GM21737 (cell line): ENCODE data around the gene TFEB.

Experiments
- ATAC-seq: cut with Tn5 transposase; IDR thresholded peaks from one replicate; pipeline ENCODE4 v1.9.1; 2021; ENCODE audit warnings: mild to moderate bottlenecking, moderate library complexity; ENCODE audit not compliant: unreplicated experiment

TFEB gene

GRCh38 chr6:41735427-41736185, at the start of gene TFEB:
Gene TFEB, minus strand, starts transcription at chr6:41735608. Its CDS starts 44,395 bp downstream, at chr6:41691213.
- peak; percentile 43 for ATAC-seq

- no peak for ATAC-seq
These were observed 49.3 kb upstream of the TFEB start for GRCh38 chr6:41784581-41785171.

GRCh38 chr6:41783106-41783780, 47.8 kb upstream of the TFEB start:
- ATAC-seq: no peak

GRCh38 chr6:41781366-41781730, 45.9 kb upstream of the TFEB start:
- ATAC-seq: no peak

- ATAC-seq: no peak
These were observed 45.4 kb upstream of the TFEB start, which contains the start of gene PRICKLE4 for GRCh38 chr6:41780551-41781365. Gene PRICKLE4, plus strand, starts transcription at chr6:41780782. Its CDS starts 2,692 bp downstream, at chr6:41783474.

GRCh38 chr6:41779788-41780550, 44.6 kb upstream of the TFEB start, which contains the start of gene FRS3:
Gene FRS3, minus strand, starts transcription at chr6:41779900. Its CDS starts 2,913 bp downstream, at chr6:41776987.
- peak; percentile 91 for ATAC-seq

- peak; percentile 9 for ATAC-seq
These were observed 43.9 kb upstream of the TFEB start for GRCh38 chr6:41779336-41779735.

GRCh38 chr6:41778895-41779294, 43.5 kb upstream of the TFEB start:
- ATAC-seq: no peak

- no peak for ATAC-seq
These were observed 42.3 kb upstream of the TFEB start for GRCh38 chr6:41777551-41778285.

GRCh38 chr6:41775293-41775882, 40.0 kb upstream of the TFEB start:
- ATAC-seq: no peak

GRCh38 chr6:41774841-41775240, 39.4 kb upstream of the TFEB start:
- ATAC-seq: no peak

GRCh38 chr6:41771058-41771983, 35.9 kb upstream of the TFEB start:
- ATAC-seq: no peak

GRCh38 chr6:41770381-41771057, 35.1 kb upstream of the TFEB start:
- ATAC-seq: no peak

GRCh38 chr6:41769376-41769775, 34.0 kb upstream of the TFEB start:
- ATAC-seq: no peak

- ATAC-seq: no peak
These were observed 33.3 kb upstream of the TFEB start for GRCh38 chr6:41768545-41769308.

GRCh38 chr6:41767112-41767833, 31.9 kb upstream of the TFEB start:
- no peak for ATAC-seq
